GM23338 (cell line): ENCODE results near the gene ACOX3. TPM values are rescaled to one million over a fixed set of nuclear protein-coding genes. Genes with fewer than 3 reads are reported as not detected.

Experiments used
- ATAC-seq: fragments of 200-7000 bp; cut with Tn5 transposase; 3 replicates; pipeline ENCODE4 v1.9.1; 2020
- DNase-seq: peaks from one replicate; pipeline ENCODE4 v3.0.0-alpha.2; 2015; ENCODE audit warnings: low spot score
- H2AFZ ChIP-seq: fragments of 200-600 bp; sonication (generic); 2 replicates; pipeline ENCODE4 v1.8.0; 2016; ENCODE audit warnings: antibody characterized with exemption, mild to moderate bottlenecking, moderate library complexity
- H3F3A ChIP-seq: fragments of 200-600 bp; sonication (generic); replicated peaks from 2 replicates; pipeline ENCODE4 v1.8.0; 2017; ENCODE audit warnings: antibody characterized with exemption, mixed run types, low read depth
- H3K27ac ChIP-seq: fragments of 200-600 bp; sonication (generic); 2 replicates; pipeline ENCODE4 v1.6.1; 2016; ENCODE audit warnings: low read depth
- H3K27me3 ChIP-seq: fragments of 200-600 bp; sonication (generic); 2 replicates; pipeline ENCODE4 v1.8.0; 2016; ENCODE audit warnings: mild to moderate bottlenecking, mixed run types, moderate library complexity; ENCODE audit not compliant: insufficient read depth
- H3K36me3 ChIP-seq: fragments of 200-600 bp; sonication (generic); 2 replicates; pipeline ENCODE4 v1.8.0; 2016; ENCODE audit warnings: mild to moderate bottlenecking; ENCODE audit not compliant: insufficient read depth
- H3K4me1 ChIP-seq: fragments of 200-600 bp; sonication (generic); 2 replicates; pipeline ENCODE4 v1.8.0; 2016; ENCODE audit warnings: mild to moderate bottlenecking, moderate library complexity; ENCODE audit not compliant: insufficient read depth
- H3K4me2 ChIP-seq: fragments of 200-600 bp; sonication (generic); 2 replicates; pipeline ENCODE4 v1.7.1; 2017; ENCODE audit warnings: mixed run types
- H3K4me3 ChIP-seq: fragments of 200-600 bp; sonication (generic); 2 replicates; pipeline ENCODE4 v1.6.1; 2016; ENCODE audit warnings: mixed run types
- H3K79me2 ChIP-seq: fragments of 200-600 bp; sonication (generic); replicated peaks from 2 replicates; pipeline ENCODE4 v1.8.0; 2017; ENCODE audit warnings: mild to moderate bottlenecking; ENCODE audit not compliant: insufficient read depth
- H3K9me2 ChIP-seq: fragments of 200-600 bp; sonication (generic); 2 replicates; pipeline ENCODE4 v1.8.0; 2017; ENCODE audit not compliant: insufficient read depth
- H4K20me1 ChIP-seq: fragments of 200-600 bp; sonication (generic); replicated peaks from 2 replicates; pipeline ENCODE4 v1.8.0; 2017; ENCODE audit warnings: mild to moderate bottlenecking; ENCODE audit not compliant: insufficient read depth
- H3K27ac Mint-ChIP-seq: 2 replicates; pipeline ENCODE4 v1.8.0; 2020; ENCODE audit warnings: inconsistent platforms, mild to moderate bottlenecking, moderate library complexity, mixed read lengths
- H3K27me3 Mint-ChIP-seq: 3 replicates; pipeline ENCODE4 v1.8.0; 2022; ENCODE audit warnings: low read depth, mild to moderate bottlenecking, moderate library complexity, mixed read lengths, inconsistent platforms; ENCODE audit not compliant: insufficient read depth, poor library complexity
- H3K36me3 Mint-ChIP-seq: 3 replicates; pipeline ENCODE4 v1.8.0; 2021; ENCODE audit warnings: low read depth, mild to moderate bottlenecking, inconsistent platforms, moderate library complexity, mixed read lengths
- H3K4me1 Mint-ChIP-seq: 3 replicates; pipeline ENCODE4 v1.8.0; 2020; ENCODE audit warnings: mild to moderate bottlenecking, inconsistent platforms, mixed read lengths
- H3K4me3 Mint-ChIP-seq: 3 replicates; pipeline ENCODE4 v1.8.0; 2021; ENCODE audit warnings: moderate library complexity, mild to moderate bottlenecking, inconsistent platforms, mixed read lengths
- H3K9me3 Mint-ChIP-seq: 3 replicates; pipeline ENCODE4 v1.8.0; 2020; ENCODE audit warnings: moderate library complexity, mild to moderate bottlenecking, inconsistent platforms, mixed read lengths
- CREB1 ChIP-seq: fragments of 250-450 bp; sonication (Bioruptor Pico); IDR thresholded peaks from 2 replicates; pipeline ENCODE4 v1.5.0; 2020; ENCODE audit warnings: low read depth, mild to moderate bottlenecking, moderate library complexity
- EZH2 ChIP-seq: fragments of 200-600 bp; sonication (generic); IDR thresholded peaks from one replicate; pipeline ENCODE4 v1.8.0; 2017; ENCODE audit warnings: antibody characterized with exemption, mild to moderate bottlenecking, low read depth; ENCODE audit not compliant: unreplicated experiment
- EZH2phosphoT487 ChIP-seq: fragments of 200-600 bp; sonication (generic); IDR thresholded peaks from one replicate; pipeline ENCODE4 v1.8.1; 2018; ENCODE audit warnings: antibody characterized with exemption; ENCODE audit not compliant: unreplicated experiment
- JUNB ChIP-seq: IDR thresholded peaks from one replicate; pipeline ENCODE4 v1.6.1; 2016; ENCODE audit warnings: antibody characterized with exemption; ENCODE audit not compliant: unreplicated experiment
- NANOG ChIP-seq: IDR thresholded peaks from 2 replicates; pipeline ENCODE4 v1.6.1; 2016; ENCODE audit warnings: antibody characterized with exemption, borderline replicate concordance
- POLR2AphosphoS5 ChIP-seq: IDR thresholded peaks from 2 replicates; pipeline ENCODE4 v1.6.1; 2016; ENCODE audit warnings: antibody characterized with exemption, low read depth
- STAT1 ChIP-seq: IDR thresholded peaks from one replicate; pipeline ENCODE4 v1.6.1; 2016; ENCODE audit warnings: antibody characterized with exemption; ENCODE audit not compliant: unreplicated experiment
- ZNF114 ChIP-seq: fragments of 250-450 bp; sonication (Bioruptor Pico); IDR thresholded peaks from 2 replicates; pipeline ENCODE4 v1.5.0; 2020; ENCODE audit warnings: mild to moderate bottlenecking, moderate library complexity
- ZNF331 ChIP-seq: fragments of 250-450 bp; sonication (Bioruptor Pico); IDR thresholded peaks from 2 replicates; pipeline ENCODE4 v1.5.0; 2020; ENCODE audit warnings: low read depth, mild to moderate bottlenecking, moderate library complexity
- polyA plus RNA-seq: library from polyadenylated mRNA; unstranded; fragments of >200 nt; fragmentation: Nextera tagmentation; extraction: Ambion mirVana; gene quantifications from 2 replicates; pipeline ENCODE4 v1.2.1, GENCODE V29; 2016
- total RNA-seq: library from RNA; depleted of rRNA; stranded (reverse); fragments of >200 nt; shearing (Covaris generic); gene quantifications from 2 replicates; pipeline ENCODE4 v1.2.3, GENCODE V29; 2014
- TF ChIP-seq, protein P1 (sequence below): IDR thresholded peaks from one replicate; pipeline ENCODE4 v1.6.1; 2018; ENCODE audit warnings: antibody characterized with exemption; ENCODE audit not compliant: unreplicated experiment
- TF ChIP-seq, protein P2 (sequence below): fragments of 250-450 bp; sonication (Bioruptor Pico); IDR thresholded peaks from 2 replicates; pipeline ENCODE4 v1.5.0; 2020; ENCODE audit warnings: mild to moderate bottlenecking, moderate library complexity
- TF ChIP-seq, protein P3 (sequence below), 2 experiments: fragments of 200-600 bp in 1 of 2; sonication (generic) in 1 of 2; conservative IDR thresholded peaks; 2 replicates each; pipeline versions ENCODE4 v1.5.1 to v1.6.1; 2016 to 2017; ENCODE audit warnings: antibody characterized with exemption in 2 of 2, low read depth in 2 of 2, mild to moderate bottlenecking in 2 of 2, moderate library complexity in 1 of 2
- TF ChIP-seq, protein P4 (sequence below): IDR thresholded peaks from 2 replicates; pipeline ENCODE4 v1.6.1; 2016; ENCODE audit warnings: antibody characterized with exemption

Gene ACOX3
- total and polyA plus RNA-seq, 2 experiments from 2014 or later, result 6.4 to 17.2 TPM

DNA sequence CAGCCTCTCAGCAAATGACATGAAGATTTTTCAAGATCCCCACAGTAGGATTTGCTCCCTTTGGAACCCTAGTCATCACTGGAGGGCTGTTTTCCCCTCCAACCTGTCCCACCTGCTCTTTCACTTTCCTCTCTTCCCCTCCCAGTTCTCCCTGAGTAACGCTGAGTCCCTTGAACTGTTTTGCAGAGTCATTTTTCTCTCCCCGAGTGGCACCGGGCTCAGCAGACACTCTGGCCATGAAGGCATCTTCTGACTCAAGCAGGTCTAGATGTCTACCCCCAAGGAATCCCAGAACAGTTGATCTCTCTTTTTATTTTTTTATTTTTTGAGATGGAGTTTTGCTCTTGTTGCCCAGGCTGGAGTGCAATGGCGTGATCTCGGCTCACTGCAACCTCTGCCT is 118.8 kb downstream of the ACOX3 start:
- Histone ChIP-seq H3K4me1 (no peaks in the 10 kb centered on the region), H3K27ac (no peak overlapping the region), H3K4me2 (no peak overlapping the region), H4K20me1 (no peaks in the 10 kb centered on the region), H2AFZ (no peak overlapping the region), H3K9me2 (peaks cover 6% of the 10 kb centered on the region; the same call in 1 of the 2 replicates), H3K36me3 (no peaks in the 10 kb centered on the region), H3K27me3 (no peaks in the 10 kb centered on the region), H3K79me2 (no peaks in the 10 kb centered on the region), H3F3A (no peaks in the 10 kb centered on the region), H3K4me3 (no peak overlapping the region)
- DNase-seq (no peak), ATAC-seq (no peak)
- peaks cover 5% of the 10 kb centered on the region; the same call in 2 of the 3 replicates for H3K9me3 Mint-ChIP-seq
- H3K4me1 Mint-ChIP-seq, result peaks cover under 1% of the 10 kb centered on the region
- H3K27ac Mint-ChIP-seq, result no peak overlapping the region
- H3K4me3 Mint-ChIP-seq, result no peak overlapping the region
- peaks cover 5% of the 10 kb centered on the region for H3K27me3 Mint-ChIP-seq
- TF ChIP-seq POLR2AphosphoS5 (no peak), JUNB (no peak), EZH2 (no peak), ZNF331 (CRISPR knock-in tag) (no peak), NANOG (no peak), STAT1 (no peak), ZNF114 (CRISPR knock-in tag) (no peak), CREB1 (no peak), EZH2phosphoT487 (no peak)
- TF ChIP-seq, protein P1, sequence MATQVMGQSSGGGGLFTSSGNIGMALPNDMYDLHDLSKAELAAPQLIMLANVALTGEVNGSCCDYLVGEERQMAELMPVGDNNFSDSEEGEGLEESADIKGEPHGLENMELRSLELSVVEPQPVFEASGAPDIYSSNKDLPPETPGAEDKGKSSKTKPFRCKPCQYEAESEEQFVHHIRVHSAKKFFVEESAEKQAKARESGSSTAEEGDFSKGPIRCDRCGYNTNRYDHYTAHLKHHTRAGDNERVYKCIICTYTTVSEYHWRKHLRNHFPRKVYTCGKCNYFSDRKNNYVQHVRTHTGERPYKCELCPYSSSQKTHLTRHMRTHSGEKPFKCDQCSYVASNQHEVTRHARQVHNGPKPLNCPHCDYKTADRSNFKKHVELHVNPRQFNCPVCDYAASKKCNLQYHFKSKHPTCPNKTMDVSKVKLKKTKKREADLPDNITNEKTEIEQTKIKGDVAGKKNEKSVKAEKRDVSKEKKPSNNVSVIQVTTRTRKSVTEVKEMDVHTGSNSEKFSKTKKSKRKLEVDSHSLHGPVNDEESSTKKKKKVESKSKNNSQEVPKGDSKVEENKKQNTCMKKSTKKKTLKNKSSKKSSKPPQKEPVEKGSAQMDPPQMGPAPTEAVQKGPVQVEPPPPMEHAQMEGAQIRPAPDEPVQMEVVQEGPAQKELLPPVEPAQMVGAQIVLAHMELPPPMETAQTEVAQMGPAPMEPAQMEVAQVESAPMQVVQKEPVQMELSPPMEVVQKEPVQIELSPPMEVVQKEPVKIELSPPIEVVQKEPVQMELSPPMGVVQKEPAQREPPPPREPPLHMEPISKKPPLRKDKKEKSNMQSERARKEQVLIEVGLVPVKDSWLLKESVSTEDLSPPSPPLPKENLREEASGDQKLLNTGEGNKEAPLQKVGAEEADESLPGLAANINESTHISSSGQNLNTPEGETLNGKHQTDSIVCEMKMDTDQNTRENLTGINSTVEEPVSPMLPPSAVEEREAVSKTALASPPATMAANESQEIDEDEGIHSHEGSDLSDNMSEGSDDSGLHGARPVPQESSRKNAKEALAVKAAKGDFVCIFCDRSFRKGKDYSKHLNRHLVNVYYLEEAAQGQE, result no peak
- TF ChIP-seq, protein P2, sequence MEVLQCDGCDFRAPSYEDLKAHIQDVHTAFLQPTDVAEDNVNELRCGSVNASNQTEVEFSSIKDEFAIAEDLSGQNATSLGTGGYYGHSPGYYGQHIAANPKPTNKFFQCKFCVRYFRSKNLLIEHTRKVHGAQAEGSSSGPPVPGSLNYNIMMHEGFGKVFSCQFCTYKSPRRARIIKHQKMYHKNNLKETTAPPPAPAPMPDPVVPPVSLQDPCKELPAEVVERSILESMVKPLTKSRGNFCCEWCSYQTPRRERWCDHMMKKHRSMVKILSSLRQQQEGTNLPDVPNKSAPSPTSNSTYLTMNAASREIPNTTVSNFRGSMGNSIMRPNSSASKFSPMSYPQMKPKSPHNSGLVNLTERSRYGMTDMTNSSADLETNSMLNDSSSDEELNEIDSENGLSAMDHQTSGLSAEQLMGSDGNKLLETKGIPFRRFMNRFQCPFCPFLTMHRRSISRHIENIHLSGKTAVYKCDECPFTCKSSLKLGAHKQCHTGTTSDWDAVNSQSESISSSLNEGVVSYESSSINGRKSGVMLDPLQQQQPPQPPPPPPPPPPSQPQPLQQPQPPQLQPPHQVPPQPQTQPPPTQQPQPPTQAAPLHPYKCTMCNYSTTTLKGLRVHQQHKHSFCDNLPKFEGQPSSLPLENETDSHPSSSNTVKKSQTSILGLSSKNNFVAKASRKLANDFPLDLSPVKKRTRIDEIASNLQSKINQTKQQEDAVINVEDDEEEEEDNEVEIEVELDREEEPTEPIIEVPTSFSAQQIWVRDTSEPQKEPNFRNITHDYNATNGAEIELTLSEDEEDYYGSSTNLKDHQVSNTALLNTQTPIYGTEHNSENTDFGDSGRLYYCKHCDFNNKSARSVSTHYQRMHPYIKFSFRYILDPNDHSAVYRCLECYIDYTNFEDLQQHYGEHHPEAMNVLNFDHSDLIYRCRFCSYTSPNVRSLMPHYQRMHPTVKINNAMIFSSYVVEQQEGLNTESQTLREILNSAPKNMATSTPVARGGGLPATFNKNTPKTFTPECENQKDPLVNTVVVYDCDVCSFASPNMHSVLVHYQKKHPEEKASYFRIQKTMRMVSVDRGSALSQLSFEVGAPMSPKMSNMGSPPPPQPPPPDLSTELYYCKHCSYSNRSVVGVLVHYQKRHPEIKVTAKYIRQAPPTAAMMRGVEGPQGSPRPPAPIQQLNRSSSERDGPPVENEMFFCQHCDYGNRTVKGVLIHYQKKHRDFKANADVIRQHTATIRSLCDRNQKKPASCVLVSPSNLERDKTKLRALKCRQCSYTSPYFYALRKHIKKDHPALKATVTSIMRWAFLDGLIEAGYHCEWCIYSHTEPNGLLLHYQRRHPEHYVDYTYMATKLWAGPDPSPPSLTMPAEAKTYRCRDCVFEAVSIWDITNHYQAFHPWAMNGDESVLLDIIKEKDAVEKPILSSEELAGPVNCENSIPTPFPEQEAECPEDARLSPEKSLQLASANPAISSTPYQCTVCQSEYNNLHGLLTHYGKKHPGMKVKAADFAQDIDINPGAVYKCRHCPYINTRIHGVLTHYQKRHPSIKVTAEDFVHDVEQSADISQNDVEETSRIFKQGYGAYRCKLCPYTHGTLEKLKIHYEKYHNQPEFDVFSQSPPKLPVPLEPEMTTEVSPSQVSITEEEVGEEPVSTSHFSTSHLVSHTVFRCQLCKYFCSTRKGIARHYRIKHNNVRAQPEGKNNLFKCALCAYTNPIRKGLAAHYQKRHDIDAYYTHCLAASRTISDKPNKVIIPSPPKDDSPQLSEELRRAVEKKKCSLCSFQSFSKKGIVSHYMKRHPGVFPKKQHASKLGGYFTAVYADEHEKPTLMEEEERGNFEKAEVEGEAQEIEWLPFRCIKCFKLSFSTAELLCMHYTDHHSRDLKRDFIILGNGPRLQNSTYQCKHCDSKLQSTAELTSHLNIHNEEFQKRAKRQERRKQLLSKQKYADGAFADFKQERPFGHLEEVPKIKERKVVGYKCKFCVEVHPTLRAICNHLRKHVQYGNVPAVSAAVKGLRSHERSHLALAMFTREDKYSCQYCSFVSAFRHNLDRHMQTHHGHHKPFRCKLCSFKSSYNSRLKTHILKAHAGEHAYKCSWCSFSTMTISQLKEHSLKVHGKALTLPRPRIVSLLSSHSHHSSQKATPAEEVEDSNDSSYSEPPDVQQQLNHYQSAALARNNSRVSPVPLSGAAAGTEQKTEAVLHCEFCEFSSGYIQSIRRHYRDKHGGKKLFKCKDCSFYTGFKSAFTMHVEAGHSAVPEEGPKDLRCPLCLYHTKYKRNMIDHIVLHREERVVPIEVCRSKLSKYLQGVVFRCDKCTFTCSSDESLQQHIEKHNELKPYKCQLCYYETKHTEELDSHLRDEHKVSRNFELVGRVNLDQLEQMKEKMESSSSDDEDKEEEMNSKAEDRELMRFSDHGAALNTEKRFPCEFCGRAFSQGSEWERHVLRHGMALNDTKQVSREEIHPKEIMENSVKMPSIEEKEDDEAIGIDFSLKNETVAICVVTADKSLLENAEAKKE (CRISPR knock-in tag), result no peak
- TF ChIP-seq, protein P3, sequence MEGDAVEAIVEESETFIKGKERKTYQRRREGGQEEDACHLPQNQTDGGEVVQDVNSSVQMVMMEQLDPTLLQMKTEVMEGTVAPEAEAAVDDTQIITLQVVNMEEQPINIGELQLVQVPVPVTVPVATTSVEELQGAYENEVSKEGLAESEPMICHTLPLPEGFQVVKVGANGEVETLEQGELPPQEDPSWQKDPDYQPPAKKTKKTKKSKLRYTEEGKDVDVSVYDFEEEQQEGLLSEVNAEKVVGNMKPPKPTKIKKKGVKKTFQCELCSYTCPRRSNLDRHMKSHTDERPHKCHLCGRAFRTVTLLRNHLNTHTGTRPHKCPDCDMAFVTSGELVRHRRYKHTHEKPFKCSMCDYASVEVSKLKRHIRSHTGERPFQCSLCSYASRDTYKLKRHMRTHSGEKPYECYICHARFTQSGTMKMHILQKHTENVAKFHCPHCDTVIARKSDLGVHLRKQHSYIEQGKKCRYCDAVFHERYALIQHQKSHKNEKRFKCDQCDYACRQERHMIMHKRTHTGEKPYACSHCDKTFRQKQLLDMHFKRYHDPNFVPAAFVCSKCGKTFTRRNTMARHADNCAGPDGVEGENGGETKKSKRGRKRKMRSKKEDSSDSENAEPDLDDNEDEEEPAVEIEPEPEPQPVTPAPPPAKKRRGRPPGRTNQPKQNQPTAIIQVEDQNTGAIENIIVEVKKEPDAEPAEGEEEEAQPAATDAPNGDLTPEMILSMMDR (conservative IDR thresholded peaks at IDR 0.05; ENCODE audit: low read depth in 2 of 2), result no peak
- TF ChIP-seq, protein P4, sequence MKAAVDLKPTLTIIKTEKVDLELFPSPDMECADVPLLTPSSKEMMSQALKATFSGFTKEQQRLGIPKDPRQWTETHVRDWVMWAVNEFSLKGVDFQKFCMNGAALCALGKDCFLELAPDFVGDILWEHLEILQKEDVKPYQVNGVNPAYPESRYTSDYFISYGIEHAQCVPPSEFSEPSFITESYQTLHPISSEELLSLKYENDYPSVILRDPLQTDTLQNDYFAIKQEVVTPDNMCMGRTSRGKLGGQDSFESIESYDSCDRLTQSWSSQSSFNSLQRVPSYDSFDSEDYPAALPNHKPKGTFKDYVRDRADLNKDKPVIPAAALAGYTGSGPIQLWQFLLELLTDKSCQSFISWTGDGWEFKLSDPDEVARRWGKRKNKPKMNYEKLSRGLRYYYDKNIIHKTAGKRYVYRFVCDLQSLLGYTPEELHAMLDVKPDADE, result no peak
- H3K36me3 Mint-ChIP-seq, result no peaks in the 10 kb centered on the region
